ENCODE measurements around the gene PTPRJ. TPM values are rescaled to one million over a fixed set of nuclear protein-coding genes. Genes with fewer than 3 reads are reported as not detected.

Gene PTPRJ
- total RNA-seq, 1 experiment from 2014 or later, result 11.0 TPM

DNA sequence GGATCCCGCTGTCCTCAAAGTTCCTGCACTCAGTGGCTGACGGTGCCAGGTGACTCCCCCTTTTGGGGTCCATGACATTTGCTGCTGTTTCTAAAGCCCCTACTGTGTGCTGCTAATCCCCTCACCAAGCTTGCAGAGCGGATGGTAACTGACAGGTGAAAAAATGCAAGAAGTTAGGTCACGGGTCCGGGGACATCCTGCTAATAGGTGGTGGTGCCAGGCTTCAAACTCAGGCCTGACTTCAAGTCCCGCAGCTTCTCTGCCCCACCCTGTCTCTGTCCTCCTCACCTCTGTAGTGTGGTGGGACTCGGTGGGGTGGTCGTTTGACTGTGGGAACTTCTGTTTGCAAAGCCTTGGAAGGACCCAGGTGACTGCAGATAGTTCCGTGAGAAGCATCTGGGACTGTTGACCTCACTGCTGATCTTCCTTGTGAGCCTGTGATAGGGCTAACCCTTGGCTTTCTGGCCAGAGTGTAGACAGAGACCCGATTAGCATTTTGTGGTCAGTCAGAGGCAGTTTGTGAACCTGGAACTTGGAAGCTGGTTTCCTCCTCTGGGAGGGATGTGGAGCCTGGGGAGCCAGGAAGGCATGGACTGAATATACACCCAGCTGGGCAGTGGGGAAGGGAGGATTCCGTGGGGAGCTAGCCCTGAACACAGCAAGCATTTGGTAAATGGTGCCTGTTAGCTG lies 120.8 kb downstream of the PTPRJ start:
- H3K4me3 Mint-ChIP-seq (ENCODE audit: unreplicated experiment), result no peak overlapping the region
- no TSS peak for BruUV-seq (replicated peaks)
- no peaks in the 10 kb centered on the region for H3K36me3 Mint-ChIP-seq (ENCODE audit: insufficient read depth, unreplicated experiment)

DNA sequence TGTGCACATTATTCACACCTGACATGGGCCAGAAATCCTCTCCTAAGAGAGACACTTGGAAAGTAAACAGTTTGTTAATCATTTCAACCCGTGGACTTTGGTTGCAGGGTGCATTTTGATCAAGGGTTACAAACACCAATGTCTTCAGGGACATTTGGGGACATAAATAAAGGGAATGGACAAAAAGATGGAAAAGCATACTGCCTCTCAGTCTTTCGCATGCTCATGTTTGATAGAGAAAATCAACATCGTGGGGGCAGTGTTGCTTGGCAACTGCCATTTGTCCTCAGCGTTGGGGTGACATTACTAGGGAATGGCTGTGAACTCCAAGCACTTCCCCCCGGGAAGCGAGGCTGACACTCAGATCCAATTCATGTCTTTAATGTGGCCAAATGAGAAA lies 121.6 kb downstream of the PTPRJ start:
- H3K4me1 Mint-ChIP-seq (ENCODE audit: low read depth, unreplicated experiment), result peaks cover 9% of the 10 kb centered on the region
- no peaks in the 10 kb centered on the region for H3K9me3 Mint-ChIP-seq (ENCODE audit: unreplicated experiment)
- intact Hi-C loops (cut with micrococcal nuclease; ENCODE audit: unreplicated experiment), result no loop called here
- DNase-seq, result no peak
- no peaks in the 10 kb centered on the region for H3K27me3 Mint-ChIP-seq (ENCODE audit: insufficient read depth, unreplicated experiment)
- BruUV-seq (replicated peaks), result no TSS peak
- H3K4me3 Mint-ChIP-seq (ENCODE audit: unreplicated experiment), result no peak overlapping the region
- Histone ChIP-seq H3K9me3 (no peaks in the 10 kb centered on the region), H3K4me1 (peaks cover 29% of the 10 kb centered on the region), H3K36me3 (ENCODE audit: control insufficient read depth, insufficient read depth, low read length) (no peaks in the 10 kb centered on the region), H3K4me3 (ENCODE audit: low read depth, low read length) (no peak overlapping the region), H3K27me3 (replicated peaks; ENCODE audit: control insufficient read depth, insufficient read depth, low read length) (no peaks in the 10 kb centered on the region)
- no peaks in the 10 kb centered on the region for H3K36me3 Mint-ChIP-seq (ENCODE audit: insufficient read depth, unreplicated experiment)
- TF ChIP-seq, protein P1, sequence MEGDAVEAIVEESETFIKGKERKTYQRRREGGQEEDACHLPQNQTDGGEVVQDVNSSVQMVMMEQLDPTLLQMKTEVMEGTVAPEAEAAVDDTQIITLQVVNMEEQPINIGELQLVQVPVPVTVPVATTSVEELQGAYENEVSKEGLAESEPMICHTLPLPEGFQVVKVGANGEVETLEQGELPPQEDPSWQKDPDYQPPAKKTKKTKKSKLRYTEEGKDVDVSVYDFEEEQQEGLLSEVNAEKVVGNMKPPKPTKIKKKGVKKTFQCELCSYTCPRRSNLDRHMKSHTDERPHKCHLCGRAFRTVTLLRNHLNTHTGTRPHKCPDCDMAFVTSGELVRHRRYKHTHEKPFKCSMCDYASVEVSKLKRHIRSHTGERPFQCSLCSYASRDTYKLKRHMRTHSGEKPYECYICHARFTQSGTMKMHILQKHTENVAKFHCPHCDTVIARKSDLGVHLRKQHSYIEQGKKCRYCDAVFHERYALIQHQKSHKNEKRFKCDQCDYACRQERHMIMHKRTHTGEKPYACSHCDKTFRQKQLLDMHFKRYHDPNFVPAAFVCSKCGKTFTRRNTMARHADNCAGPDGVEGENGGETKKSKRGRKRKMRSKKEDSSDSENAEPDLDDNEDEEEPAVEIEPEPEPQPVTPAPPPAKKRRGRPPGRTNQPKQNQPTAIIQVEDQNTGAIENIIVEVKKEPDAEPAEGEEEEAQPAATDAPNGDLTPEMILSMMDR (IDR thresholded peaks at IDR 0.05; ENCODE audit: insufficient read depth in 1 of 2, low read depth in 1 of 2, low read length in 1 of 2, severe bottlenecking in 1 of 2, unreplicated experiment in 1 of 2), result no peak
- POLR2A ChIA-PET, result no interaction called here
- CTCF ChIA-PET, result no interaction called here
- peak overlapping the region; percentile 57 for H3K27ac Mint-ChIP-seq (ENCODE audit: unreplicated experiment)

More for the DNA sequence above, 120.8 kb downstream of the PTPRJ start:
- DNase-seq, result no peak
- H3K9me3 Mint-ChIP-seq (ENCODE audit: unreplicated experiment), result no peaks in the 10 kb centered on the region
- POLR2A ChIA-PET, result no interaction called here
- peaks cover 9% of the 10 kb centered on the region for H3K4me1 Mint-ChIP-seq (ENCODE audit: low read depth, unreplicated experiment)
- CTCF ChIA-PET, result no interaction called here
- TF ChIP-seq, protein P1 (IDR thresholded peaks at IDR 0.05; ENCODE audit: insufficient read depth in 1 of 2, low read depth in 1 of 2, low read length in 1 of 2, severe bottlenecking in 1 of 2, unreplicated experiment in 1 of 2), result no peak
- H3K9me3 ChIP-seq, result no peaks in the 10 kb centered on the region
- intact Hi-C loops (cut with micrococcal nuclease; ENCODE audit: unreplicated experiment), result no loop called here
- no peaks in the 10 kb centered on the region for H3K27me3 Mint-ChIP-seq (ENCODE audit: insufficient read depth, unreplicated experiment)
- H3K27me3 ChIP-seq (replicated peaks; ENCODE audit: control insufficient read depth, insufficient read depth, low read length), result no peaks in the 10 kb centered on the region
- peaks cover 31% of the 10 kb centered on the region for H3K4me1 ChIP-seq
- no peak overlapping the region for H3K4me3 ChIP-seq (ENCODE audit: low read depth, low read length)
- H3K27ac Mint-ChIP-seq (ENCODE audit: unreplicated experiment), result peak overlapping the region; percentile 57
- no peaks in the 10 kb centered on the region for H3K36me3 ChIP-seq (ENCODE audit: control insufficient read depth, insufficient read depth, low read length)

DNA sequence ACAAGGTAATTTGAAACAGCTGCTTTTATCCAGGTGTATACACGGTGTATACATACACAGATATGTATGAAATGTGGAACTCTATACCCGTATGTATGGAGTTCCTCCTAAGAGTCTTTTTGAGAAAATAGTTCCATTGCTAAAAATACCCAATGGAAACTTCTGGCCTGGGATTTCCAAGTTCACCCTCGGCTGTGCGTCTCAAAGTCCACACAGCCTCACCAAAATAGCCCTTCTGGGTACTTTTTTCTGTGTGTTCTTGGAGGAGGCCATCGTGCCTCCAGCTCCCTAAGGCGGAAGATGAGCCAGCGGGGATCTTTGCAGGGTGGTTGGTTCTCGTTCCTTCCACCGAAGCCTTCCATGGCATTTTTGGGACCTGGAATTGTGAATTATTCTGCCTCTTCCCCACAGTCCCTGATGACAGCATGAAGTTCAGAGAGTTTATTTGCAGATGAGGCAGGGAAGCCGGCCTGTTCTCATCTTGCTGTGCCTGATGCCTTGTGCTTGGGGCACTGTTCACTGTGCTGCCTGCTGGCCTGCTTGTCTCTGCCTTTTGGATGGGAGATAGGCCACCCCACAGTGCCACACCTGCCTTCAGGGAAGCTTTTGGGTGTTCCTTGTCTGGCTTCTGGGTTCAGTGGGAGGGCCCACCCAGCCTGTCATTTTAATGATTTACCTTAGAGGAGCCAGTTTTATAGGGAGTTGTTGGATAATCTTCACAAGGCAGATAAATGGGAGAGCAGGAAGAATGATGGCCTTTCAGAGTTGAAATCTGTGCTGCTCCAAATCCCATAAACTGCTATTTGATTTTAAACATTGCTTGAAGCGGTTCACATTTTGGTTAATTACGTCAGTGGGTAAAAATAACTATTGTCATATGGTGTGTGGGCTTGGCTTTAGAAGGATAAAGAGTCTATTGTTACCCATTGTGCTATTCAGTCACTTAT lies 123.5 kb downstream of the PTPRJ start:
- ChIA-PET CTCF (no interaction called here), POLR2A (no interaction called here)
- H3K27me3 Mint-ChIP-seq (ENCODE audit: insufficient read depth, unreplicated experiment), result no peaks in the 10 kb centered on the region
- intact Hi-C loops (cut with micrococcal nuclease; ENCODE audit: unreplicated experiment), result no loop called here
- Histone ChIP-seq H3K4me1 (peaks cover 23% of the 10 kb centered on the region), H3K27me3 (replicated peaks; ENCODE audit: control insufficient read depth, insufficient read depth, low read length) (no peaks in the 10 kb centered on the region), H3K9me3 (no peaks in the 10 kb centered on the region), H3K36me3 (ENCODE audit: control insufficient read depth, insufficient read depth, low read length) (no peaks in the 10 kb centered on the region), H3K4me3 (ENCODE audit: low read depth, low read length) (no peak overlapping the region)
- DNase-seq, result no peak
- no TSS peak for BruUV-seq (replicated peaks)
- no peak overlapping the region for H3K4me3 Mint-ChIP-seq (ENCODE audit: unreplicated experiment)
- no peaks in the 10 kb centered on the region for H3K9me3 Mint-ChIP-seq (ENCODE audit: unreplicated experiment)
- no peaks in the 10 kb centered on the region for H3K36me3 Mint-ChIP-seq (ENCODE audit: insufficient read depth, unreplicated experiment)
- TF ChIP-seq, protein P1 (IDR thresholded peaks at IDR 0.05; ENCODE audit: insufficient read depth in 1 of 2, low read depth in 1 of 2, low read length in 1 of 2, severe bottlenecking in 1 of 2, unreplicated experiment in 1 of 2), result no peak
- no peak overlapping the region for H3K27ac Mint-ChIP-seq (ENCODE audit: unreplicated experiment)
- peaks cover 9% of the 10 kb centered on the region for H3K4me1 Mint-ChIP-seq (ENCODE audit: low read depth, unreplicated experiment)

Data from Caco-2 (cell line).